ENCODE data around the gene ZNF44. TPM values are rescaled to one million over a fixed set of nuclear protein-coding genes. Genes with fewer than 3 reads are reported as not detected.
A peak's percentile ranks its signal among the peaks of the same experiment; 100 is the strongest.

The ZNF44 gene
- total and polyA plus RNA-seq, 2 of the 13 experiments (the other 11 are each of a cell fraction or from before 2014, with no cell fraction given), result 6.9 to 15.7 TPM

DNA sequence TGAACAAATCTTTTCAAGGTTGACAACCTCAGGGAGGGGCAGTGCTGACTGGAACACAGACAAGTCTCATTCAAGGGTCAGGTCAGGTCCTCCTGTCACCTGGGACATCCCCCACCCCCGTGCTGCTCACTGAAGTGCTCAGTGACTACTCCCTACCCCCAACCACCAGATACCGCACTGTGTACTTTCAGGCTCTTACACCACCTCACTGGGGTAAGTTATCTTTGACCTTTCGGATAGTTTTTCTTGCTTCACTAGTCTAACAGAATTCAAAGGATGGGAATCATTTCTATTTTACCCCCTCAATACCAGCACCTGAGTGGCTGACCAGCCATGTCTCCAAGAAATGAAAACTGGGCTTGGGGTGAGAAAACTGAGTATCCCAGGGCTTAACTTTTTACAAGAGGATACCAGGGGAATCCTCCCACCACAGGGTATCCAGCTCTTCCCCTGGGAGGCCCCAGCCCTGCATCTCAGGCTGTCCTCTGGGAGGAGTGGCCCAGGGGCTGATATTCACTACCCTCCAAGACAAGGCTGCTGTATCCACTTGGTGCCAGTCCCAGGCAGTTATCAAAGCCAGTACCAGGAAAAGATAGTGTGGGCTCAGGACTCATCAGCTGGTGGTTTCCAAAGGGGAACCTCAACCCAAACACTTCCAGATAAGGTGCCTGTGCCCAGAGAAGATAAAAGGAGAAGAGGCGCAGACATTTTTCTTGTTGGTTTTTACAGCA is 36.7 kb upstream of the ZNF44 start (continued):
- peak; percentile 37; the same call in 1 of the 2 replicates for TF ChIP-seq ZNF12 (CRISPR knock-in tag; IDR thresholded peaks at IDR 0.05)
- TF ChIP-seq ISL2 (CRISPR knock-in tag; IDR thresholded peaks at IDR 0.05), result peak; percentile 83
- TF ChIP-seq KDM3A (CRISPR knock-in tag; IDR thresholded peaks at IDR 0.05; ENCODE audit: low read depth), result no peak
- TF ChIP-seq, protein P1, sequence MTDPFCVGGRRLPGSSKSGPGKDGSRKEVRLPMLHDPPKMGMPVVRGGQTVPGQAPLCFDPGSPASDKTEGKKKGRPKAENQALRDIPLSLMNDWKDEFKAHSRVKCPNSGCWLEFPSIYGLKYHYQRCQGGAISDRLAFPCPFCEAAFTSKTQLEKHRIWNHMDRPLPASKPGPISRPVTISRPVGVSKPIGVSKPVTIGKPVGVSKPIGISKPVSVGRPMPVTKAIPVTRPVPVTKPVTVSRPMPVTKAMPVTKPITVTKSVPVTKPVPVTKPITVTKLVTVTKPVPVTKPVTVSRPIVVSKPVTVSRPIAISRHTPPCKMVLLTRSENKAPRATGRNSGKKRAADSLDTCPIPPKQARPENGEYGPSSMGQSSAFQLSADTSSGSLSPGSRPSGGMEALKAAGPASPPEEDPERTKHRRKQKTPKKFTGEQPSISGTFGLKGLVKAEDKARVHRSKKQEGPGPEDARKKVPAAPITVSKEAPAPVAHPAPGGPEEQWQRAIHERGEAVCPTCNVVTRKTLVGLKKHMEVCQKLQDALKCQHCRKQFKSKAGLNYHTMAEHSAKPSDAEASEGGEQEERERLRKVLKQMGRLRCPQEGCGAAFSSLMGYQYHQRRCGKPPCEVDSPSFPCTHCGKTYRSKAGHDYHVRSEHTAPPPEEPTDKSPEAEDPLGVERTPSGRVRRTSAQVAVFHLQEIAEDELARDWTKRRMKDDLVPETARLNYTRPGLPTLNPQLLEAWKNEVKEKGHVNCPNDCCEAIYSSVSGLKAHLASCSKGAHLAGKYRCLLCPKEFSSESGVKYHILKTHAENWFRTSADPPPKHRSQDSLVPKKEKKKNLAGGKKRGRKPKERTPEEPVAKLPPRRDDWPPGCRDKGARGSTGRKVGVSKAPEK (CRISPR knock-in tag; IDR thresholded peaks at IDR 0.05; ENCODE audit: borderline replicate concordance), result no peak; the same call in 1 of the 2 replicates
- no peak for TF ChIP-seq ZNF296 (CRISPR knock-in tag; conservative IDR thresholded peaks at IDR 0.05)
- TF ChIP-seq U2AF1 (optimal IDR thresholded peaks at IDR 0.05; ENCODE audit: low read depth, low read length), result no peak
- no peak for TF ChIP-seq ZBTB3 (CRISPR knock-in tag; IDR thresholded peaks at IDR 0.05; ENCODE audit: borderline replicate concordance, low read depth)
- no peak for TF ChIP-seq MTF2 (CRISPR knock-in tag; IDR thresholded peaks at IDR 0.05; ENCODE audit: borderline replicate concordance)
- TF ChIP-seq HIVEP1 (CRISPR knock-in tag; IDR thresholded peaks at IDR 0.05), result peak; percentile 48; the same call in 1 of the 2 replicates
- TF ChIP-seq NCOA1 (CRISPR knock-in tag; IDR thresholded peaks at IDR 0.05), result no peak
- TF ChIP-seq SYNCRIP (IDR thresholded peaks at IDR 0.05; ENCODE audit: insufficient read depth, low read depth, low read length), result no peak
- peak; percentile 34; the same call in 1 of the 2 replicates for TF ChIP-seq SIN3A (IDR thresholded peaks at IDR 0.05; ENCODE audit: borderline replicate concordance, low read depth, low read length)
- TF ChIP-seq SMARCC2 (IDR thresholded peaks at IDR 0.05), result no peak
- peak; percentile 69; the same call in 1 of the 2 replicates for TF ChIP-seq GATA4 (IDR thresholded peaks at IDR 0.05; ENCODE audit: borderline replicate concordance, low read depth)
- no peak for TF ChIP-seq SETDB1 (CRISPR knock-in tag; IDR thresholded peaks at IDR 0.05; ENCODE audit: borderline replicate concordance)
- TF ChIP-seq CEBPZ (IDR thresholded peaks at IDR 0.05; ENCODE audit: low read length), result no peak
- TF ChIP-seq NAIF1 (CRISPR knock-in tag; IDR thresholded peaks at IDR 0.05; ENCODE audit: borderline replicate concordance), result no peak; the same call in 1 of the 2 replicates
- no peak for TF ChIP-seq MTA3 (CRISPR knock-in tag; IDR thresholded peaks at IDR 0.05)
- TF ChIP-seq SKI (IDR thresholded peaks at IDR 0.05; ENCODE audit: partially characterized antibody), result peak; percentile 73
- TF ChIP-seq MAFK (conservative IDR thresholded peaks at IDR 0.05 in 1 of 2, IDR thresholded peaks at IDR 0.05 in 1 of 2; ENCODE audit: low read length in 2 of 2), result no peak
- TF ChIP-seq ZNF382 (CRISPR knock-in tag; IDR thresholded peaks at IDR 0.05; ENCODE audit: borderline replicate concordance), result no peak
- no peak for TF ChIP-seq MLLT10 (CRISPR knock-in tag; IDR thresholded peaks at IDR 0.05)
- TF ChIP-seq ZNF674 (CRISPR knock-in tag; IDR thresholded peaks at IDR 0.05; ENCODE audit: low read depth), result no peak
- TF ChIP-seq ZNF274 (CRISPR knock-in tag; IDR thresholded peaks at IDR 0.05), result no peak
- no peak for TF ChIP-seq ZFP62 (CRISPR knock-in tag; IDR thresholded peaks at IDR 0.05)
- TF ChIP-seq IRF2 (CRISPR knock-in tag; IDR thresholded peaks at IDR 0.05), result no peak; the same call in 1 of the 2 replicates

All from HepG2 (cell line).